Endothelial cell of hepatic sinusoid (primary cell): ENCODE results near the gene NPSR1.
"Not testable (repeated sequence)": the region's sequence is repeated elsewhere in the genome, so short reads cannot be mapped to it uniquely, and the experiment has no call there.

Experiments used
- in situ Hi-C: cut with HindIII; loops from 2 replicates; pipeline ENCODE4 v1.10.0; 2017; ENCODE audit warnings: low sequenced_read_pairs

Gene NPSR1

GRCh38 chr7:34756025-34756437, 98.0 kb downstream of the NPSR1 start:
- in situ Hi-C loops: no loop called here

- in situ Hi-C loops: no loop called here
These were observed 98.7 kb downstream of the NPSR1 start for GRCh38 chr7:34756691-34757090.

- in situ Hi-C loops: no loop called here
These were observed 99.6 kb downstream of the NPSR1 start for GRCh38 chr7:34757570-34758110.

- in situ Hi-C loops: no loop called here
These were observed 100.1 kb downstream of the NPSR1 start for GRCh38 chr7:34758111-34758601.

GRCh38 chr7:34759477-34760125, 101.6 kb downstream of the NPSR1 start:
- in situ Hi-C loops: no loop called here

GRCh38 chr7:34760271-34760670, 102.3 kb downstream of the NPSR1 start:
- in situ Hi-C loops: no loop called here

- in situ Hi-C loops: no loop called here
These were observed 103.2 kb downstream of the NPSR1 start for GRCh38 chr7:34761206-34761605.

GRCh38 chr7:34761627-34762026, 103.6 kb downstream of the NPSR1 start:
- in situ Hi-C loops: no loop called here

GRCh38 chr7:34762764-34763163, 104.7 kb downstream of the NPSR1 start:
- in situ Hi-C loops: no loop called here

- in situ Hi-C loops: no loop called here
These were observed 114.4 kb downstream of the NPSR1 start for GRCh38 chr7:34772296-34772938.

- in situ Hi-C loops: no loop called here
These were observed 118.8 kb downstream of the NPSR1 start for GRCh38 chr7:34776748-34777358.

- in situ Hi-C loops: no loop called here
These were observed 122.5 kb downstream of the NPSR1 start for GRCh38 chr7:34780546-34780945.

GRCh38 chr7:34787586-34787985, 129.6 kb downstream of the NPSR1 start:
- in situ Hi-C loops: no loop called here

- in situ Hi-C loops: no loop called here
These were observed 148.8 kb downstream of the NPSR1 start for GRCh38 chr7:34806831-34807230.

- in situ Hi-C loops: no loop called here
These were observed 149.7 kb downstream of the NPSR1 start for GRCh38 chr7:34807548-34808340.

- in situ Hi-C loops: not testable (repeated sequence)
These were observed 156.3 kb downstream of the NPSR1 start for GRCh38 chr7:34814203-34814842.

GRCh38 chr7:34821932-34822558, 164.0 kb downstream of the NPSR1 start:
- in situ Hi-C loops: no loop called here

- in situ Hi-C loops: no loop called here
These were observed 165.7 kb downstream of the NPSR1 start for GRCh38 chr7:34823650-34824258.

GRCh38 chr7:34825221-34825620, 167.2 kb downstream of the NPSR1 start:
- in situ Hi-C loops: no loop called here

GRCh38 chr7:34830390-34830789, 172.4 kb downstream of the NPSR1 start:
- in situ Hi-C loops: no loop called here
